Astrocyte of the spinal cord (primary cell): Measurements from ENCODE around the gene XK.

Experiments
- DNase-seq: peaks from one replicate; pipeline ENCODE4 v3.0.0; 2011; ENCODE audit warnings: low read depth, low spot score
- H3K4me3 ChIP-seq: 2 replicates; pipeline ENCODE4 v1.5.1; 2011; ENCODE audit warnings: low read depth, mild to moderate bottlenecking, low read length, moderate library complexity
- in situ Hi-C: cut with HindIII; loops from 2 replicates; pipeline ENCODE4 v1.10.0; 2017; ENCODE audit warnings: low sequenced_read_pairs
- TF ChIP-seq, protein P1 (sequence below): IDR thresholded peaks from 2 replicates; pipeline ENCODE4 v1.5.1; 2012; ENCODE audit warnings: low read depth, mild to moderate bottlenecking, low read length, inconsistent platforms

XK gene

DNA sequence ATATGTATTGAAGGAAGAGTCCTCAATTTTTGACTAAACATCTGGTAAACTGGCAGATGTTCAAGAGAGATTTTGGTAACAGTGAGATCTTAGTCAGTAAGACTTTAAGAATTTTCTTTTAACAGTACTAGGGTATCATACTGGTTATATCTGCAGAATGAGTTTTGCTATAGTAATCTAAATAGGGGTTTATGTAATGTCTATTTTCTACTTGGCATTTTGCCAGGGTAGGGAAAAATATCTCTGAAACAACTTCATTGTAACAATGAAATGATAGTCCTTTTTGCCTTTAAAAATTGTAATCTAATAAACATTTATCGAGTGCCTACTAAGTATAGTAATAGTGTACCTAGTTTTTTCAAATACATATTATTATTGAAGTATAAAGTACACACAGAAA lies 32.1 kb downstream of the XK start:
- TF ChIP-seq, protein P1, sequence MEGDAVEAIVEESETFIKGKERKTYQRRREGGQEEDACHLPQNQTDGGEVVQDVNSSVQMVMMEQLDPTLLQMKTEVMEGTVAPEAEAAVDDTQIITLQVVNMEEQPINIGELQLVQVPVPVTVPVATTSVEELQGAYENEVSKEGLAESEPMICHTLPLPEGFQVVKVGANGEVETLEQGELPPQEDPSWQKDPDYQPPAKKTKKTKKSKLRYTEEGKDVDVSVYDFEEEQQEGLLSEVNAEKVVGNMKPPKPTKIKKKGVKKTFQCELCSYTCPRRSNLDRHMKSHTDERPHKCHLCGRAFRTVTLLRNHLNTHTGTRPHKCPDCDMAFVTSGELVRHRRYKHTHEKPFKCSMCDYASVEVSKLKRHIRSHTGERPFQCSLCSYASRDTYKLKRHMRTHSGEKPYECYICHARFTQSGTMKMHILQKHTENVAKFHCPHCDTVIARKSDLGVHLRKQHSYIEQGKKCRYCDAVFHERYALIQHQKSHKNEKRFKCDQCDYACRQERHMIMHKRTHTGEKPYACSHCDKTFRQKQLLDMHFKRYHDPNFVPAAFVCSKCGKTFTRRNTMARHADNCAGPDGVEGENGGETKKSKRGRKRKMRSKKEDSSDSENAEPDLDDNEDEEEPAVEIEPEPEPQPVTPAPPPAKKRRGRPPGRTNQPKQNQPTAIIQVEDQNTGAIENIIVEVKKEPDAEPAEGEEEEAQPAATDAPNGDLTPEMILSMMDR = no peak
- in situ Hi-C loops = no loop called here
- no peak overlapping the region for H3K4me3 ChIP-seq
- no peak for DNase-seq

GRCh38 chrX:37722595-37722994 lies 37.0 kb downstream of the XK start:
- H3K4me3 ChIP-seq = no peak overlapping the region
- in situ Hi-C loops = no loop called here
- TF ChIP-seq, protein P1 = no peak
- no peak for DNase-seq

DNA sequence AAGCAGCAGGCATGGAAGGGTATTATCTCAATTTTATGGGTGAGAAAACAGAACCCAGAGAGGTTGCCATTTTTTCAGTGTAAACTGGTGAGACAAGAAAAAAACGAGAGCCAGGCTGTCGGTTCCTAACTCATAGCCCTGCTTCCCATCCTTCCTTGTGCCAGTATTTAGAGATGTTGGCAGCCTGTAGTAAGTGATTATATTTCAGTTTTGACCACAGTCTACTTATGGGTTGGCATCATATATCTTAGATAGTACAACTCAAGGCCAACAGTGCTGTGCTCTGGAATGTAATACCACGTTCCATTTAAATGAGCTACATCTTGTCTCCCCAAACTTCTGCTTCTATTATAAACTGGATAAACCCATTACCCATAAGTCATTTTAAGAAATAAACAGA lies 40.8 kb downstream of the XK start:
- TF ChIP-seq, protein P1 = no peak
- no peak overlapping the region for H3K4me3 ChIP-seq
- in situ Hi-C loops = no loop called here
- no peak for DNase-seq

DNA sequence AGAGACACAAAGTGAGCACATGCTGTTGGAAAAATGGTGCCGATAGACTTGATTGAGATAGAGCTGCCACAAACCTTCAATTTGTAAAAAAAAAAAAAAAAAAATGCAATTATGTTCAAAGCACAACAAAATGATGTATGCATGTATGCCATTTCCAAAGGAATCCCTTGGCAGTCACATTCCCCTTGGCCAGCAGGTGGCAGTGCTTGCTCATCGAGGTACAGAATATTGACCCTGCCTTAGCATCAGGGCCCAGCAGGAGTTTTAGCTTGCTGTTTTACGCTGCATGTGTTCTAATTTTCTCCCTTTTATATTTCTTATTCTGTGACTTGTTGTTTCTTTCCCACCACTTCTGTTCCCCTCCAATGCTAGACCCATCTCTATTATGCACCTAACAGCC lies 59.8 kb downstream of the XK start:
- peak; percentile 60 for DNase-seq
- H3K4me3 ChIP-seq = no peak overlapping the region
- in situ Hi-C loops = no loop called here
- TF ChIP-seq, protein P1 = peak; percentile 75

GRCh38 chrX:37745835-37746217 lies 60.2 kb downstream of the XK start:
- in situ Hi-C loops = no loop called here
- no peak for DNase-seq
- TF ChIP-seq, protein P1 = no peak
- H3K4me3 ChIP-seq = no peak overlapping the region

DNA sequence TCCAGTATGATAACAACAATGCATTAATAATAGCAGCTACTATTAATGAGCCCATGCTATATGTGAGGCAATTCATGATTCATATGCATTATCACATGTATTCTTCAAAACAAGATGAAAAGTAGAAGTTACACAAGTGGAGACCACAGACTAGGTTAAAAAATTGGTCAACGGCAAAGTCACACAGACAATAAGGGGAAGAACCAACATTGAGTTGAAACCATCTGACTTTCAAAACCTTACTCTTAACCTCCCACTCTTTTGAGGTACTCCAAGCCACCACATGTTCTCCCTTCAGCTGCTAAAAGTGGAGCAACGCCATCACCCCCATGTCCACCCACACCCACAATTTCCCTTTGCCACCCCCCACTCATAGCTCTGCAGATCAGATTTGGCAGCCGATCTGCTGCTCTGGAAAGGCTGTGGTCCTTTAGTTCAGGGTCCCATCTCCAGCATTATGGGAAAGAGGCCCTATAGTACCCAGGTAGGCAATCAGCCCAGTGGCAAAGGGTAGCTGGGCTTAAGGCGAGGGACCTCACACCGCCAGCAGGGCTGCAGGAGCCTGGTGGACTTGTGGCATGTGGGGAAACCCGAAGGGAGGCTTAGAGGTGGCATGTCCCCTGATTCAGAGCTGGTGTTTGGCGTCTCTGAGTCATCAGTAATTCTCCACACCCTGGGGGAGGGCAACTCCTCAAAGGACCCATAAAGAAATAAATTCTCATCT lies 60.8 kb downstream of the XK start:
- DNase-seq = peak; percentile 6
- TF ChIP-seq, protein P1 = no peak
- in situ Hi-C loops = no loop called here
- H3K4me3 ChIP-seq = no peak overlapping the region

DNA sequence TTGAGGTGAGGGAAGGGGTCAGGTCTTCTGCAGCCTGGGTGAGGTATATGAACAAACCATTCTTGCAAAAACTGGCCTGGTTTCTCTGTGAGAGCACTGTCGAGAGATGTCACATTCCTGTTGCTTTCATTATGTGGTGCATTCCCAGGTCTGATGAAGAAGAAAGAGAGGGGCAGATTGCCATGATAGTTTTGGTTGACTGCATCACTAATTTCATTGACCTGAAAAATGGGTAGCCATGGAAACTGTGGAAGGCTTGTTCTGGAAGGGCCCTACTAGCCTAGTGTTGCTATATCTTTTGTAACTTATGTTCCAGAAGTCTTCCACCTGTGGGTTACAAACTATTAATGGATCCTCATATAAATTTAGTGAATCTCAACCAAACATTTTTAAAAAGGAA lies 61.4 kb downstream of the XK start:
- peak; percentile 1 for DNase-seq
- in situ Hi-C loops = no loop called here
- TF ChIP-seq, protein P1 = no peak
- H3K4me3 ChIP-seq = no peak overlapping the region
